Endothelial cell of umbilical vein (primary cell): ENCODE measurements around the gene MAPK4.

Source experiments
- CTCF ChIP-seq, 2 donors: IDR thresholded peaks; 1 replicate in 1 of 2; 2 replicates in 1 of 2; pipeline ENCODE4 v1.5.1; 2011; ENCODE audit warnings: low read length in 2 of 2, mild to moderate bottlenecking in 2 of 2, moderate library complexity in 2 of 2, control low read depth in 1 of 2, inconsistent platforms in 1 of 2, low read depth in 1 of 2; ENCODE audit not compliant: insufficient read depth in 1 of 2; ENCODE audit errors: extremely low read depth in 1 of 2
- EZH2 ChIP-seq: IDR thresholded peaks from 2 replicates; pipeline ENCODE4 v1.6.1; 2012; ENCODE audit warnings: borderline replicate concordance, low read depth, mild to moderate bottlenecking, moderate library complexity, low read length, inconsistent platforms; ENCODE audit not compliant: severe bottlenecking

DNA sequence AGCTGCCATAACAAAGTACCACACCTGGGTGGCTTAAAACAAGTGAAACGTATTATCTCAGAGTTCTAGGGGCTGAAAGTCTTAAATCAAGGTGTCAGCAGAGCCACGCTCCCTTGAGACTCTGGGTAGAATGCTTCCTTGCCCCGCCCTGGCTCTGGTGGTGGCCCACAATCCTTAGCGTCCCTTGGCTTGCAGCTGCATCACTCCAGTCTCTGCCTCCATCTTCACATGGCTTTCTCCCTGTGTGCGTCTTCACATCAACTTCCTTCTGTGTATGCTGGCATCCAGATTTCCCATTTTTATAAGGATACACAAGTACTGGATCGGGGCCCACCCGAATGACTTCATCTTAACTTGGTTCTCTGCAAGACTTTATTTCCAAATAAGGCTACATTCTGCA, 197.5 kb downstream of the MAPK4 start:
- no peak for TF ChIP-seq CTCF (IDR thresholded peaks at IDR 0.05; ENCODE audit: extremely low read depth in 1 of 2, insufficient read depth in 1 of 2, low read depth in 1 of 2, low read length in 2 of 2)
- no peak for TF ChIP-seq EZH2
